Neural progenitor cell (in vitro differentiated cells): ENCODE measurements around the gene KLHL9. TPM values are rescaled to one million over a fixed set of nuclear protein-coding genes. Genes with fewer than 3 reads are reported as not detected.

Experiments used
- DNase-seq: peaks from one replicate; pipeline ENCODE4 v3.0.0-alpha.2; 2016; ENCODE audit warnings: low spot score
- H2AFZ ChIP-seq: fragments of 200-600 bp; sonication (generic); replicated peaks from 2 replicates; pipeline ENCODE4 v1.6.1; 2016; ENCODE audit warnings: antibody characterized with exemption
- H3F3A ChIP-seq: fragments of 200-600 bp; sonication (generic); 2 replicates; pipeline ENCODE4 v1.6.1; 2016; ENCODE audit warnings: antibody characterized with exemption, low read depth
- H3K27ac ChIP-seq: fragments of 200-600 bp; sonication (generic); 2 replicates; pipeline ENCODE4 v1.5.1; 2016; ENCODE audit warnings: mild to moderate bottlenecking
- H3K27me3 ChIP-seq: fragments of 200-600 bp; sonication (generic); 2 replicates; pipeline ENCODE4 v1.6.1; 2016; ENCODE audit warnings: mild to moderate bottlenecking, moderate library complexity
- H3K36me3 ChIP-seq: fragments of 200-600 bp; sonication (generic); 2 replicates; pipeline ENCODE4 v1.5.1; 2016
- H3K4me1 ChIP-seq: fragments of 200-600 bp; sonication (generic); 2 replicates; pipeline ENCODE4 v1.6.1; 2016; ENCODE audit warnings: mixed run types
- H3K4me2 ChIP-seq: fragments of 200-600 bp; sonication (generic); 2 replicates; pipeline ENCODE4 v1.6.1; 2016
- H3K4me3 ChIP-seq: fragments of 200-600 bp; sonication (generic); 2 replicates; pipeline ENCODE4 v1.5.1; 2016
- H3K79me2 ChIP-seq: fragments of 200-600 bp; sonication (generic); 2 replicates; pipeline ENCODE4 v1.6.1; 2016; ENCODE audit warnings: low read depth
- H3K9ac ChIP-seq: fragments of 200-600 bp; sonication (generic); 2 replicates; pipeline ENCODE4 v1.6.1; 2016
- H3K9me3 ChIP-seq: fragments of 200-600 bp; sonication (generic); 2 replicates; pipeline ENCODE4 v1.5.1; 2016; ENCODE audit warnings: low read depth
- H4K20me1 ChIP-seq: fragments of 200-600 bp; sonication (generic); 2 replicates; pipeline ENCODE4 v1.6.1; 2016; ENCODE audit warnings: low read depth
- H3K27ac Mint-ChIP-seq: 3 replicates; pipeline ENCODE4 v1.8.0; 2021; ENCODE audit warnings: mixed read lengths
- H3K27me3 Mint-ChIP-seq: 2 replicates; pipeline ENCODE4 v1.8.0; 2022; ENCODE audit warnings: low read depth, mild to moderate bottlenecking, inconsistent platforms, moderate library complexity, mixed read lengths; ENCODE audit not compliant: insufficient read depth
- H3K36me3 Mint-ChIP-seq: 3 replicates; pipeline ENCODE4 v1.8.0; 2021; ENCODE audit warnings: mixed read lengths
- H3K4me1 Mint-ChIP-seq: 3 replicates; pipeline ENCODE4 v1.8.0; 2021; ENCODE audit warnings: mixed read lengths
- H3K4me3 Mint-ChIP-seq: 3 replicates; pipeline ENCODE4 v1.8.0; 2021; ENCODE audit warnings: mild to moderate bottlenecking, moderate library complexity, mixed read lengths
- H3K9me3 Mint-ChIP-seq: 3 replicates; pipeline ENCODE4 v1.8.0; 2020; ENCODE audit warnings: mixed read lengths
- CTCF ChIP-seq: fragments of 200-600 bp; sonication (generic); IDR thresholded peaks from 2 replicates; pipeline ENCODE4 v1.5.1; 2017; ENCODE audit warnings: antibody characterized with exemption, mild to moderate bottlenecking
- EZH2 ChIP-seq: fragments of 200-600 bp; sonication (generic); IDR thresholded peaks from 2 replicates; pipeline ENCODE4 v1.6.1; 2017; ENCODE audit warnings: antibody characterized with exemption, mild to moderate bottlenecking, moderate library complexity
- EZH2phosphoT487 ChIP-seq: fragments of 200-600 bp; sonication (generic); IDR thresholded peaks from 2 replicates; pipeline ENCODE4 v1.6.1; 2017; ENCODE audit warnings: antibody characterized with exemption
- total RNA-seq: library from RNA; depleted of rRNA; stranded (reverse); fragments of >200 nt; gene quantifications from 2 replicates; pipeline ENCODE4 v1.2.3, GENCODE V29; 2015; ENCODE audit warnings: low replicate concordance

KLHL9 gene
- total RNA-seq, 1 donor from 2014 or later = 42.0 TPM

DNA sequence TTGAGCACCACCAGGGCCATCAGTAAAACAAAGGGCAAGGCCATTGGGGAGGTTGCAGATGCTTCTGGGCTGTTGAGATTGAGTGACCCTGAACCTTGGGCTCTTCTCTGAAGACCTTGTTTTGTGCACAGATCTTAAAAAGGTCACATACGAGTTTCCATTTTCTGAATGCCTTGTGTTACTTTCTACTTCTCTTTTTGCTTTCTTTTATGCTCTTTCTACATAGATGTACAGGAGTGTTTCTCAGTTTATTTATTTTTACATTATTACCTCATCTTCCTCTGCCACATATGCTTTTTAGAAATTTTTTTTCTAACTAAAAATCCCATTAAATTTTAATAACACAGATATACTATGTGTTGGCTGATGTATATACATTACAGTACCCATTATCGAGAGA lies 30.0 kb downstream of the KLHL9 start, which contains the start of gene IFNA5:
TSS of gene IFNA5 (minus strand) at position 101 of the 400 bp plus-strand sequence. CDS start at position 44, 57 bp downstream.
- Histone ChIP-seq H3K9me3 (no peaks in the 10 kb centered on the region), H3K79me2 (no peaks in the 10 kb centered on the region), H3K4me1 (no peaks in the 10 kb centered on the region), H3K4me3 (no peak within 1 kb of the TSS), H4K20me1 (no peaks in the 10 kb centered on the region), H3K4me2 (no peak within 1 kb of the TSS), H3K27me3 (peaks cover 34% of the 10 kb centered on the region), H3K27ac (no peak within 1 kb of the TSS), H3K9ac (no peak within 1 kb of the TSS), H2AFZ (no peak within 1 kb of the TSS), H3F3A (no peaks in the 10 kb centered on the region), H3K36me3 (no peaks in the 10 kb centered on the region)
- H3K36me3 Mint-ChIP-seq = no peaks in the 10 kb centered on the region
- no peaks in the 10 kb centered on the region for H3K4me1 Mint-ChIP-seq
- DNase-seq = no peak
- H3K27me3 Mint-ChIP-seq = no peaks in the 10 kb centered on the region
- H3K4me3 Mint-ChIP-seq = no peak within 1 kb of the TSS
- no peak within 1 kb of the TSS for H3K27ac Mint-ChIP-seq
- TF ChIP-seq EZH2 (no peak), EZH2phosphoT487 (no peak), CTCF (no peak)
- no peaks in the 10 kb centered on the region for H3K9me3 Mint-ChIP-seq

GRCh38 chr9:21295992-21296391 lies 39.2 kb downstream of the KLHL9 start:
- no peak overlapping the region for H3K27ac ChIP-seq
- no peak for DNase-seq
- H2AFZ ChIP-seq = no peak overlapping the region
- no peak overlapping the region for H3K4me2 ChIP-seq
- Mint-ChIP-seq H3K27me3 (peaks cover 2% of the 10 kb centered on the region), H3K4me3 (no peak overlapping the region), H3K4me1 (no peaks in the 10 kb centered on the region), H3K27ac (no peak overlapping the region), H3K9me3 (no peaks in the 10 kb centered on the region), H3K36me3 (no peaks in the 10 kb centered on the region)
- TF ChIP-seq EZH2 = no peak
- TF ChIP-seq CTCF = no peak
- TF ChIP-seq EZH2phosphoT487 = no peak
- no peaks in the 10 kb centered on the region for H3K4me1 ChIP-seq
- H3K9ac ChIP-seq = no peak overlapping the region
- no peaks in the 10 kb centered on the region for H4K20me1 ChIP-seq
- no peaks in the 10 kb centered on the region for H3K79me2 ChIP-seq
- H3K9me3 ChIP-seq = no peaks in the 10 kb centered on the region
- no peaks in the 10 kb centered on the region for H3K36me3 ChIP-seq
- no peaks in the 10 kb centered on the region for H3F3A ChIP-seq
- no peak overlapping the region for H3K4me3 ChIP-seq
- peaks cover 48% of the 10 kb centered on the region for H3K27me3 ChIP-seq

DNA sequence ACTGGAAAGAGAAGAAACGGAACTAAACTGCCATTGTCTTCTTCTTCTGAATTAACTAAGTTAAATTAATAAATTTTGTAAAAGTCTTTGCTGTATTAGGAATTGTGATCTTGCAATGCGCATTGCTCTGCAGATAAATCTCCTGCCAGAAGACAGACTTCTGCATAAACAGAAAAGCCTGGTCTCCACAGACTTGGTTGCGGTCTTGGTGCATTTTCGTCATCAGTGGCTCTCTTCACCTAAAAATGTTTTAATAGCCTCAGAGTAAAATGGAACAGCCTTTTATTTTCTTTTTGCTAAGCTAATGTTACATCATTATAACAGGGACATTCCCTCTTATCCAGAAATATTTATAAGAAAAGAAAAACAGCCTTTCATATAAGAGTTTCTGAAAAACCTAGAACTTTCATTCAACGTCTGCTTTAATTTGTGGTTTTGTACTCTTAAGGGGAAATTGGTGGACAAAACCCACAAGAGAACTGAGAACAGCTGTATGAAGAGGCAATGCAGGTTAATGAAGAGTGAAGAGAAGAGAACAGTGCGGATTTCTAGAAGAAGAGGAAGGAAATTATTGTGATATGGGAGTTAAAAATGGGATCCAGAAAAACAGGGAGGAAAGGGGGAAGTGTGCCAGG lies 40.2 kb downstream of the KLHL9 start:
- Mint-ChIP-seq H3K36me3 (no peaks in the 10 kb centered on the region), H3K9me3 (no peaks in the 10 kb centered on the region), H3K4me3 (no peak overlapping the region), H3K4me1 (no peaks in the 10 kb centered on the region), H3K27me3 (peaks cover 2% of the 10 kb centered on the region), H3K27ac (no peak overlapping the region)
- Histone ChIP-seq H3K9ac (no peak overlapping the region), H3K27me3 (peaks cover 51% of the 10 kb centered on the region), H3K27ac (no peak overlapping the region), H3K4me2 (no peak overlapping the region), H3K36me3 (no peaks in the 10 kb centered on the region), H2AFZ (no peak overlapping the region), H3K4me3 (no peak overlapping the region), H3K4me1 (no peaks in the 10 kb centered on the region), H3K9me3 (no peaks in the 10 kb centered on the region), H3K79me2 (no peaks in the 10 kb centered on the region), H4K20me1 (no peaks in the 10 kb centered on the region), H3F3A (no peaks in the 10 kb centered on the region)
- no peak for DNase-seq
- TF ChIP-seq EZH2phosphoT487 = no peak
- no peak for TF ChIP-seq EZH2
- TF ChIP-seq CTCF = no peak
